Omental fat pad (tissue), 4 donors: ENCODE results near the gene TFAP2A. TPM values are rescaled to one million over a fixed set of nuclear protein-coding genes. Genes with fewer than 3 reads are reported as not detected.

ENCODE experiments used
- ATAC-seq: fragments of 150-250 bp; one replicate; pipeline ENCODE4 v1.9.1; 2016; ENCODE audit warnings: mild to moderate bottlenecking, moderate library complexity; ENCODE audit not compliant: low FRiP score
- DNase-seq: peaks from one replicate; pipeline ENCODE4 v3.0.0-alpha.2; 2019; ENCODE audit warnings: low spot score
- CTCF ChIP-seq, 3 donors: fragments of 450-650 bp; IDR thresholded peaks; one replicate each; pipeline ENCODE4 v1.5.1; 2016 to 2017; ENCODE audit warnings: antibody characterized with exemption in 3 of 3, mild to moderate bottlenecking in 3 of 3, moderate library complexity in 2 of 3
- total RNA-seq, 4 donors: library from RNA; depleted of rRNA; stranded (reverse); fragments of >200 nt; gene quantifications; one replicate each; pipeline ENCODE4 v1.1.0, GENCODE V29; 2016

Gene TFAP2A
- total RNA-seq, 4 donors from 2014 or later = not detected

GRCh38 chr6:10421158-10421920 lies 6.5 kb upstream of the TFAP2A start:
- ATAC-seq = no peak
- DNase-seq = no peak
- no peak for TF ChIP-seq CTCF (IDR thresholded peaks at IDR 0.05)

- no peak for TF ChIP-seq CTCF (IDR thresholded peaks at IDR 0.05)
- ATAC-seq (no peak), DNase-seq (no peak)
Observed at GRCh38 chr6:10420546-10421157, 5.8 kb upstream of the TFAP2A start.

- no peak for TF ChIP-seq CTCF (IDR thresholded peaks at IDR 0.05)
- peak; percentile 34 for ATAC-seq
- no peak for DNase-seq
Observed at GRCh38 chr6:10419749-10420545, 5.1 kb upstream of the TFAP2A start.

GRCh38 chr6:10418862-10419748 lies 4.2 kb upstream of the TFAP2A start:
- TF ChIP-seq CTCF (IDR thresholded peaks at IDR 0.05) = no peak
- ATAC-seq (no peak), DNase-seq (no peak)

GRCh38 chr6:10418361-10418861 lies 3.5 kb upstream of the TFAP2A start:
- no peak for ATAC-seq
- DNase-seq = no peak
- TF ChIP-seq CTCF (IDR thresholded peaks at IDR 0.05) = no peak

- ATAC-seq = no peak
- DNase-seq = no peak
- no peak for TF ChIP-seq CTCF (IDR thresholded peaks at IDR 0.05)
Observed at GRCh38 chr6:10417681-10418104, 2.8 kb upstream of the TFAP2A start.
